Stimulated activated CD8-positive, alpha-beta memory T cell treated with anti-CD3 and anti-CD28 coated beads, Interleukin-12 subunit alpha, Interleukin-12 subunit beta, amount 100 ng/mL, for 4 hours (primary cell): ENCODE results near the gene KIF9.
"Not testable (repeated sequence)": the region's sequence is repeated elsewhere in the genome, so short reads cannot be mapped to it uniquely, and the experiment has no call there.

Experiments
- DNase-seq: peaks from one replicate; pipeline ENCODE4 v3.0.0-alpha.2; 2020; ENCODE audit warnings: low read depth

Gene KIF9

GRCh38 chr3:47181685-47182084, 100.9 kb downstream of the KIF9 start:
- DNase-seq, result not testable (repeated sequence)

GRCh38 chr3:47180011-47180410, 102.6 kb downstream of the KIF9 start:
- not testable (repeated sequence) for DNase-seq
